Mesenchymal stem cell (in vitro differentiated cells and primary cell): Measurements from ENCODE around the gene TMEM107.

Source experiments
- DNase-seq: peaks from one replicate; pipeline ENCODE4 v3.0.0-alpha.2; 2013
- H2AFZ ChIP-seq: one replicate; pipeline ENCODE4 v1.6.1; 2013; ENCODE audit warnings: low read depth, mild to moderate bottlenecking, control low read depth, inconsistent platforms, low read length, moderate library complexity
- H2AK5ac ChIP-seq: 2 replicates; pipeline ENCODE4 v1.6.1; 2013; ENCODE audit warnings: low read length, moderate library complexity, mild to moderate bottlenecking, inconsistent platforms; ENCODE audit not compliant: severe bottlenecking
- H2BK120ac ChIP-seq: one replicate; pipeline ENCODE4 v1.6.1; 2013; ENCODE audit warnings: low read depth, mild to moderate bottlenecking, inconsistent platforms, low read length, moderate library complexity
- H2BK12ac ChIP-seq, 2 experiments: one replicate each; pipeline ENCODE4 v1.6.1; 2013; ENCODE audit warnings: inconsistent platforms in 2 of 2, low read length in 2 of 2, mild to moderate bottlenecking in 2 of 2, moderate library complexity in 2 of 2, control low read depth in 1 of 2
- H2BK15ac ChIP-seq: one replicate; pipeline ENCODE4 v1.6.1; 2013; ENCODE audit warnings: mild to moderate bottlenecking, low read depth, inconsistent platforms; ENCODE audit not compliant: poor library complexity, severe bottlenecking
- H2BK5ac ChIP-seq: 2 replicates; pipeline ENCODE4 v1.6.1; 2013; ENCODE audit warnings: low read depth, mild to moderate bottlenecking, low read length, control low read depth, inconsistent platforms; ENCODE audit not compliant: poor library complexity, severe bottlenecking
- H3K14ac ChIP-seq, 2 experiments: one replicate each; pipeline ENCODE4 v1.6.1; 2013; ENCODE audit warnings: inconsistent platforms in 2 of 2, low read length in 2 of 2, control low read depth in 1 of 2, mild to moderate bottlenecking in 1 of 2, moderate library complexity in 1 of 2
- H3K18ac ChIP-seq, 2 experiments: one replicate each; pipeline ENCODE4 v1.6.1; 2013; ENCODE audit warnings: inconsistent platforms in 2 of 2, low read length in 2 of 2, control low read depth in 1 of 2, low read depth in 1 of 2, mild to moderate bottlenecking in 1 of 2
- H3K23ac ChIP-seq, 2 experiments: one replicate each; pipeline ENCODE4 v1.6.1; 2013; ENCODE audit warnings: inconsistent platforms in 2 of 2, low read length in 2 of 2, mild to moderate bottlenecking in 2 of 2, moderate library complexity in 2 of 2, control low read depth in 1 of 2
- H3K27ac ChIP-seq: 2 replicates; pipeline ENCODE4 v1.5.1; 2013; ENCODE audit warnings: mild to moderate bottlenecking, moderate library complexity, low read length, control low read depth, inconsistent platforms; ENCODE audit not compliant: poor library complexity, severe bottlenecking
- H3K27me3 ChIP-seq, 2 experiments: 2 replicates each; pipeline versions ENCODE4 v1.6.1 to v1.7.0; 2013; ENCODE audit warnings: low read length in 2 of 2, mild to moderate bottlenecking in 2 of 2, moderate library complexity in 2 of 2, control low read depth in 1 of 2, inconsistent platforms in 1 of 2; ENCODE audit not compliant: control insufficient read depth in 1 of 2, insufficient read depth in 1 of 2
- H3K36me3 ChIP-seq, 2 experiments: 2 replicates each; pipeline versions ENCODE4 v1.6.1 to v1.7.0; 2013; ENCODE audit warnings: low read length in 2 of 2, control low read depth in 1 of 2, inconsistent platforms in 1 of 2, low read depth in 1 of 2, mild to moderate bottlenecking in 1 of 2; ENCODE audit not compliant: insufficient read depth in 2 of 2, control insufficient read depth in 1 of 2
- H3K4ac ChIP-seq, 2 experiments: one replicate each; pipeline ENCODE4 v1.6.1; 2013; ENCODE audit warnings: inconsistent platforms in 2 of 2, low read length in 2 of 2, mild to moderate bottlenecking in 2 of 2, moderate library complexity in 2 of 2, control low read depth in 1 of 2, low read depth in 1 of 2
- H3K4me1 ChIP-seq: 2 replicates; pipeline ENCODE4 v1.6.1; 2013; ENCODE audit warnings: low read depth, low read length, control low read depth; ENCODE audit not compliant: control insufficient read depth, insufficient read depth
- H3K4me2 ChIP-seq: 2 replicates; pipeline ENCODE4 v1.6.1; 2013; ENCODE audit warnings: low read length, mild to moderate bottlenecking, inconsistent platforms; ENCODE audit not compliant: poor library complexity, severe bottlenecking
- H3K4me3 ChIP-seq, 2 experiments: 2 replicates each; pipeline versions ENCODE4 v1.5.1 to v1.7.0; 2013; ENCODE audit warnings: low read length in 2 of 2, mild to moderate bottlenecking in 2 of 2, control low read depth in 1 of 2, low read depth in 1 of 2; ENCODE audit not compliant: insufficient read depth in 1 of 2
- H3K79me1 ChIP-seq: replicated peaks from 2 replicates; pipeline ENCODE4 v1.6.1; 2013; ENCODE audit warnings: mild to moderate bottlenecking, control low read depth, low read length, inconsistent platforms; ENCODE audit not compliant: poor library complexity, severe bottlenecking
- H3K9ac ChIP-seq: 2 replicates; pipeline ENCODE4 v1.7.0; 2013; ENCODE audit warnings: mild to moderate bottlenecking, low read length, moderate library complexity
- H3K9me3 ChIP-seq: 2 replicates; pipeline ENCODE4 v1.7.0; 2013; ENCODE audit warnings: mild to moderate bottlenecking, low read length; ENCODE audit not compliant: control insufficient read depth
- H4K8ac ChIP-seq: one replicate; pipeline ENCODE4 v1.6.1; 2013; ENCODE audit warnings: inconsistent platforms, mild to moderate bottlenecking, low read length, moderate library complexity
- H4K91ac ChIP-seq: one replicate; pipeline ENCODE4 v1.6.1; 2013; ENCODE audit warnings: mild to moderate bottlenecking, low read length, inconsistent platforms
- WGBS: methylation state at CpG from one replicate; pipeline ENCODE4 v1.1.7; 2013; ENCODE audit warnings: mixed read lengths; 5-methylcytosine and 5-hydroxymethylcytosine counted together

TMEM107 gene

DNA sequence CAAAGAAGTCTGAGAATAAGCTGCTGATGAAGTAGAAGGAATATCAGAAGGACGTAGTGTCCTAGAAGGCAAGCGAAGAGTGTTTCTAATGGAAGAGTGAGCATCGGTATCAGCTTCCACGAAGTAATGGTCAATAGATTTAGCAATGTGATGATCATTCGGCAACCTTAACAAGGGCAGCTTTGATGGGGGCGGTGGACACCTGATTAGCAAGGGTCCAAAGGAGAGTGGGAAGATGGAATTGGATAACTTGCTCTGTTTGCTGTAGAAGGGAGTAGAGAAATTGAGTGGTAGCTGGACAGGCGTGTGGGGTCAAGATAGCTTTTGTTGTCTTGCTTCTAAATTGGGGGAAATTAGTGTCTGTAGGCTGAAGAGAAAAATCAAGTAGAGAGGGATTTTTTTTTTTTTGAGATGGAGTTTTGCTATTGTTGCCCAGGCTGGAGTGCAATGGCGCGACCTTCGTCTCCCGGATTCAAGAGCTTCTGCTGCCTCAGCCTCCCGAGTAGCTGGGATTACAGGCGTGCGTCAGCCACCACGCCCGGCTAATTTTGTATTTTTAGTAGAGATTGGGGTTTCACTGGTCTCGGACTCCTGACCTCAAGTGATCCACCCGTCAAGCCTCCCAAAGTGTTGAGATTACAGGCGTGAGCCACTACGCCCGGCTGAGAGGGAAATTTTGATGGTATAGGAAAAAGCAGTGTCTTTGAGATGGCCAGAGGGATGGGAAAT lies 38.4 kb downstream of the TMEM107 start:
- H2AK5ac ChIP-seq, result no peak overlapping the region

DNA sequence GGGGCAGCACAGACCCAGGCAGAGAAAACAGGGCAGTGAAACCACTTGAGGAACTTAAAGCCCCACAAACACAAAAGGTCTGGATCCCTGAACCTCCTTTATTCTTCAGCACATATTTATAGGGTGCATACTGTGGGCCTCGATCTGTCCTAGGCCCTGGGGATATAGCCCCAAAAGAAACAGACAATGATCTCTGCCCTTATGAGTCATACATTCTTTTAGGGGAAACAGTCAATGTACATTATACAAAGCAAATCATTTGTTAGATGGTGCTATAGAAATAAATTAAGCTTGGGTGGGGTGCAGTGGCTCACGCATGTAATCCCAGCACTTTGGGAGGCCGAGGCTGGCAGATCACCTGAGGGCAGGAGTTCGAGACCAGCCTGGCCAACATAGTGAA lies 42.2 kb downstream of the TMEM107 start:
- H2BK12ac ChIP-seq, result no peak overlapping the region
- H4K8ac ChIP-seq, result no peak overlapping the region
- WGBS, result 65% methylated on average over 4 of the region's 4 CpGs

More for the DNA sequence above, 38.4 kb downstream of the TMEM107 start:
- Histone ChIP-seq H3K27me3 (no peaks in the 10 kb centered on the region), H3K36me3 (peaks cover 30 to 31% of the 10 kb centered on the region in 2 experiments), H3K9me3 (no peaks in the 10 kb centered on the region), H3K4me3 (peak overlapping the region; percentile 14 to 65), H3K27ac (peak overlapping the region; percentile 28), H3K18ac (no peak overlapping the region), H2AFZ (no peak overlapping the region), H3K4me2 (peak overlapping the region; percentile 68), H2BK12ac (no peak overlapping the region), H3K23ac (no peak overlapping the region), H3K9ac (peak overlapping the region; percentile 66), H2BK5ac (no peak overlapping the region), H3K14ac (no peak overlapping the region), H3K4ac (no peak overlapping the region), H2BK15ac (no peak overlapping the region), H4K91ac (no peak overlapping the region), H3K79me1 (peaks cover 2% of the 10 kb centered on the region), H4K8ac (peak overlapping the region; percentile 36), H3K4me1 (peaks cover 5% of the 10 kb centered on the region), H2BK120ac (no peak overlapping the region)
- peak; percentile 38 for DNase-seq
- 30% methylated on average over 21 of the region's 21 CpGs for WGBS

DNA sequence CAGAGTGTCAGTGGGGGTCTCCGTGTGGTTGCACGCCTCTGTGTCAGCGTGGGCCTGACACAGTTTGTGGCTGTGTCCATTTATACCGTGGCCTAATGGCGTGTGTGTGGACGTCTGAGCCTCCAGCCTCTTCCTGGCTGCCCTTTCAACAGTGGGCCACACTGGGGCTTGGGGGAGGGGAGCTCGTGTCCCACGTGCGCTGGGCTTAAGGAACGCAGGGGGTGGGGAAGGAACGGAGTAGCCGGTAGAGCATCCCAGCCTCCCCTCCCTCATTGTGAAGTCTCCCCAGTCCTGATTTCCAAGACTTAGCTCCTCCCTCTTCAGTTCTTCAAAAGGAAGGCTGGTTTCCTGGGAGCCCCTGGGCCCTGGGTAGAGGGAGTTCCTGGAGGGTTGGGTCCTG lies 42.8 kb downstream of the TMEM107 start:
- WGBS, result 86% methylated on average over 6 of the region's 12 CpGs
- no peak overlapping the region for H3K23ac ChIP-seq
- no peaks in the 10 kb centered on the region for H3K9me3 ChIP-seq
- H3K4ac ChIP-seq, result no peak overlapping the region
- no peak overlapping the region for H2AFZ ChIP-seq
- peak overlapping the region; percentile 30 for H4K91ac ChIP-seq
- H3K4me3 ChIP-seq, result no peak overlapping the region
- no peak overlapping the region for H2AK5ac ChIP-seq
- H3K18ac ChIP-seq, result peak overlapping the region in 1 of 2 experiments; percentile 28
- peaks cover 0 to 4% of the 10 kb centered on the region in 2 experiments for H3K27me3 ChIP-seq
- no peak overlapping the region for H2BK15ac ChIP-seq
- H3K79me1 ChIP-seq, result no peaks in the 10 kb centered on the region
- H3K27ac ChIP-seq, result no peak overlapping the region
- DNase-seq, result no peak
- no peaks in the 10 kb centered on the region for H3K36me3 ChIP-seq
- H2BK120ac ChIP-seq, result peak overlapping the region; percentile 29
- H2BK12ac ChIP-seq, result peak overlapping the region in 1 of 2 experiments; percentile 33
- no peak overlapping the region for H3K9ac ChIP-seq
- no peak overlapping the region for H3K14ac ChIP-seq
- H4K8ac ChIP-seq, result peak overlapping the region; percentile 52
- peaks cover 3% of the 10 kb centered on the region for H3K4me1 ChIP-seq
- no peak overlapping the region for H2BK5ac ChIP-seq
- no peak overlapping the region for H3K4me2 ChIP-seq

More for the DNA sequence above, 42.2 kb downstream of the TMEM107 start:
- Histone ChIP-seq H2BK5ac (no peak overlapping the region), H3K4me1 (peaks cover 3% of the 10 kb centered on the region), H3K4me2 (no peak overlapping the region), H3K36me3 (no peaks in the 10 kb centered on the region), H2AK5ac (no peak overlapping the region), H3K27ac (no peak overlapping the region), H2BK120ac (no peak overlapping the region), H2BK15ac (no peak overlapping the region), H2AFZ (no peak overlapping the region), H3K9me3 (no peaks in the 10 kb centered on the region), H4K91ac (no peak overlapping the region), H3K4ac (no peak overlapping the region), H3K79me1 (no peaks in the 10 kb centered on the region), H3K14ac (no peak overlapping the region), H3K9ac (no peak overlapping the region), H3K27me3 (peaks cover 0 to 4% of the 10 kb centered on the region in 2 experiments), H3K23ac (no peak overlapping the region), H3K4me3 (no peak overlapping the region), H3K18ac (no peak overlapping the region)
- no peak for DNase-seq

DNA sequence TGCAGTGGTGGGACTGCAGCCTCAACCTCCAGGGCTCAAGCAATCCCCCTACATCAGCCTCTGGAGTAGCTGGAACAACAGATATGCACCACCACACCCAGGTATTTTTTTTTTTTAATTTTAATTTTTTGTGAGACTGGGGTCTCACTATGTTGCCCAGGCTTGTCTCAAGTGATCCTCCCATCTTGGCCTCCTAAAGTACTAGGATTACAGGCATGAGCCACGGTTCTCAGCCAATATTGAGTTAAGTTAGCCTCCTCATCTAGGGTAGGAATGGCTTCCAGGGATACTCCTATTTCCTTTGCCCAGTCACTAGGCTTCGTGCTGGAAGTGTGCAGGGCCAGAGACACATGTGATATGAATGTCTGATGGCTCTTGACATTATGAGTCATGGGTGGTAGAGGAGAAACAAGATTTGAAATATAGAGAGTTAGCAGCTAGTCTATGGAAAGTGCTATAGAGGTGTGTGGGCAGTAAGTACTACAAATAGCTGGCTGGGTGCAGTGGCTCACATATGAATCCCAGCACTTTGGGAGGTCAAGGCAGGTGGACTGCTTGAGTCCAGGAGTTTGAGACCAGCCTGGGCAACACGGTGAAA lies 44.2 kb downstream of the TMEM107 start:
- Histone ChIP-seq H3K14ac (no peak overlapping the region), H3K79me1 (no peaks in the 10 kb centered on the region), H2BK5ac (no peak overlapping the region), H3K4me1 (no peaks in the 10 kb centered on the region), H2AK5ac (no peak overlapping the region), H3K27ac (no peak overlapping the region), H2BK120ac (no peak overlapping the region), H3K18ac (no peak overlapping the region), H2BK12ac (no peak overlapping the region), H2AFZ (no peak overlapping the region), H2BK15ac (no peak overlapping the region), H3K4me2 (no peak overlapping the region), H3K36me3 (no peaks in the 10 kb centered on the region), H4K91ac (no peak overlapping the region), H4K8ac (no peak overlapping the region), H3K4ac (no peak overlapping the region), H3K4me3 (no peak overlapping the region), H3K9me3 (no peaks in the 10 kb centered on the region), H3K27me3 (peaks cover 0 to 4% of the 10 kb centered on the region in 2 experiments), H3K9ac (no peak overlapping the region), H3K23ac (no peak overlapping the region)
- WGBS, result 42% methylated on average over 2 of the region's 3 CpGs
- DNase-seq, result peak; percentile 53
